ENCODE results near the gene LETM1. TPM values are rescaled to one million over a fixed set of nuclear protein-coding genes. Genes with fewer than 3 reads are reported as not detected.

Gene LETM1
- total RNA-seq, 1 donor from 2014 or later = 64.1 TPM

- intact Hi-C loops (cut with micrococcal nuclease) = no loop called here
These were observed 72.0 kb downstream of the LETM1 start for GRCh38 chr4:1783970-1784369.

DNA sequence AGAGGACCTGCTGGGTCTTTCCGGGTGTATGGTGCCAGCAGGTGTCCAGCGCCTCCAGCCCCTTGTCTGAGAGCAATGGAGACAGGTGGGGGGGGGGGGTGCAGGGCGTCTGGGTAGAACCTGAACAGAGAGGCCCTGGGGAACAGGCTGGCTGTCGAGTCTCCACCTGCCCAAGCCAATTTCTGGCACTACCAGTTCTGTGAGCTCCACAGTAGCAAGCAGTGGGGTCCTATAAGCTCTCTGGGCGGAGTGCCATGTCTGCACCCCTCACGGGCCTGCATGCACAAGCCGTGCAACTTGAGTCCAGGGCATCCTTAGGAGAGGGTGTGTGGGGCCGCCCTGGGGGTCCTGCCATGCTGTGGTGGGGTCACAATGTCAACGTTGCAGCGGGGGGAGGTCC is 72.9 kb downstream of the LETM1 start:
- intact Hi-C loops (cut with micrococcal nuclease) = no loop called here

DNA sequence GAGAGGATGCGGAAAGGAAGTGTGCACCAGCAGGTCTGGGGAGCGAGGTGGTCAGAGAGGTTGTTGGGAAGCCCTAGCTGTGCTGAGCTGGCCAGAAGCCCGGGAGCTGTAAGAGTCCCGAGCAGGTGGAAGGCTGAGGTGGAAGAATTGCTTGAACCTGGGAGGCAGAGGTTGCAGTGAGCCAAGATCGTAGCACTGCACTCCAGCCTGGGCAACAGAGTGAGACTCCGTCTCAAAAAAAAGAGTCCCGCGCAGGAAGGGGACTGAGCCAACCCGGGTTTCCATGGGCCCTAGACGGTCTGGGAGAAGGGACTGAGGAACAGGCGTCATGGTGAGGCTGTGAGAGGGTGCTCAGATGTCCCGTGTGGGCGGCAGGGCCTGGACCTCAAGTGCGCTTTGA is 75.5 kb downstream of the LETM1 start:
- intact Hi-C loops (cut with micrococcal nuclease) = no loop called here

DNA sequence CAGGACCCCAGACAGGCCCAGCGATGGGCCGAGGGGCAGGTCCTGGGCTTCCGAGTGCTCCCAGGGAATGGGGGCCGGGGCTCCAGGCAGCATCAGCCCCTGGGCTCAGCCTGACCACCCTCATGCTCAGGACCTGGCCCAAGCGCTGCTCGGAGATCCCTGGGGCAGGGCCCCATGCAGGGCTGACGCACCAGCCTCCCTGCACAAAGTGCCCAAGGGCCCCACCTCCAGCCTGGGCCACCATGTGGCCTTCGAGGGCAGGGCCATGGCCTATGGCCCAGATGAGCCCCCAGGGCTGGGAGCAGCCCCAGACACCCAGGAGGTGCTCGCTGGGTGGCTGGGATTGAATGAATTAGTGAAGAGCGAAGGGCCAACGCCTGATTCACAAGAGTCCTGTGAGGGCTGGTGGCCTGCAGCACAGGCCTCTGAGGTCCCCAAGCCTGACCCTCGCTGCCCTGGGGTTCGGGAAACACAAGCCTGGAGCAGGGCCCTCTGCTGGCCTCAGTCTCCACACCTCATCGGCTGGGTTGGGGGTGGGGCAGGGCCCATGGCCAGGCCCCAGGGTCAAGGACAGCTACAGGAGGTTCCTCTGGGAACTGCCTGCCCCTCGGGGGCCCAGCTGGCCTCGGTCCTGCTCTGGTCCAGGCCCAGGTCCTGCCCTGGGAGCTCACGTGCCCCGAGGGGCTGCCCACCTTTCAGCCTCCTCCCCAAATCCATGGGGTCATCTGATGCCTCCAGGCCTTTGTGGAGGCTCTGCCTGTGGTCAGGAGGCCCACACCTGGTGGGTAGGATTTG is 76.2 kb downstream of the LETM1 start:
- intact Hi-C loops (cut with micrococcal nuclease) = no loop called here

- intact Hi-C loops (cut with micrococcal nuclease) = no loop called here
These were observed 77.1 kb downstream of the LETM1 start for GRCh38 chr4:1778642-1779392.

GRCh38 chr4:1777822-1778641 is 77.9 kb downstream of the LETM1 start:
- intact Hi-C loops (cut with micrococcal nuclease) = no loop called here

DNA sequence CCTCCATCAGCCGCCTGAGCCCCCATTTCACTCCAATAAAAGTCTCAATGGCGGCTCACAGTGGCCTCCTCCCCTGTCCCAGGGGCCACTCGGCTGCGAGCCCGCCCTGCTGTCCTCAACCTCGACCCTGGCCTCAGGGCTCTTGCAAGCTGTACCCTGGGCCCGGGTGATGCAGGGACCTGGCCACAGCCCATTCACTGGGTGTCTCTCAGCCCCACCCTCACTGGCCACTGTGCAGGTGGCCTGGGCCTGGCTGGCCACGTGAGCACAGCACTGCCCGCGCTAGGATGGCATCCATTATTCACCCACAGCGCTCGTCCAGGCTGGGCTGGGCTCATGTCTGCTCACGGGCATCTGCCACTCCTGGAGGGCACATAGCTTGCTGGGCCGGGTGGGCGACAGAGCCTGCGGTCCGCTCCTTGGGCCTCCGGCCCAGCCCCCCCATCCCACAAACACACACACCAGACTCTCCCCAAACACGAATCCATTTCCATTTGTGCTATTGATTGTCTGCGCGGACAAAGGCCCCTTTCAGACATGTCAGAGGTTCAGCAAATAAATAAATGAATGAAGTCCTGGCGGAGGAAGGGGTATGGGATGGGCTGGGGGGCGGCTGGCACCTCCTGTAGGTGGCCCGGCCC is 79.3 kb downstream of the LETM1 start:
- intact Hi-C loops (cut with micrococcal nuclease) = no loop called here

DNA sequence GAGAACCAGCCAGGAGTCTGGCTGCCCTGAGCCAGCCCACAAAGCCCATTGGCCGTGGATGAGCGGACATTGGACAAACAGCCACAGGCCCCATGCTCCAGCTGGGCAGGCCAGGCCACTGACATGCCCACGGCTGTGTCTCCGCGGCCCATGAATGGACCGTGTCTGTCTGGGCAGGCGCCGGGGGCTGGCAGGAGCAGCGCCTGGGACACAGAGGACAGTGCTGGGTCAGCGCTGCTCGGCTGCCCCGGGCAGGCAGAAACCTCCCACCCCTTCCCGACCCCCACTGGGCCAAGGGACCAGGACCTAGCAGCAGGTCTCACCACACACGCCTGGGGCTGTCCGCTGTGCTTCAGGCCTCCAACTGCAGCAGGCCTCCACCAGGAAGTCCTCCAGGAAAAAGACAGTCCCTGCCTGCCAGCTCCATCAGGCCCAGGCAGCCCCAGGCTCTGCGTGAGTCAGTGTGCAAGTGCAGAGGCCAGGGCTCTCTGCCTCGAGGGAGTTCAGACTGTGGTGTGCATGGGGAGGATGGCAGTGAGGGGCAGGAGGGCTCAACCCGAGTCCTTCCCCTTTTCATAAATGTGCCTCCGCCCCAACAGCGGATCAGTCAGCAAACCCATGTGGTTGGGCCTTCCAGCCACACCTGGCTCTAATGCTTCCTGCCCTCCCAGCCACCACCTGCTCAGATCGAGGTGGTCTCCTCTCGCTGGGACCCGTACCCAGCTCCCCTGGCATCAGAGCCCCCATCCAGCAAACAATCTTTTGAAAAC is 80.0 kb downstream of the LETM1 start:
- intact Hi-C loops (cut with micrococcal nuclease) = no loop called here

DNA sequence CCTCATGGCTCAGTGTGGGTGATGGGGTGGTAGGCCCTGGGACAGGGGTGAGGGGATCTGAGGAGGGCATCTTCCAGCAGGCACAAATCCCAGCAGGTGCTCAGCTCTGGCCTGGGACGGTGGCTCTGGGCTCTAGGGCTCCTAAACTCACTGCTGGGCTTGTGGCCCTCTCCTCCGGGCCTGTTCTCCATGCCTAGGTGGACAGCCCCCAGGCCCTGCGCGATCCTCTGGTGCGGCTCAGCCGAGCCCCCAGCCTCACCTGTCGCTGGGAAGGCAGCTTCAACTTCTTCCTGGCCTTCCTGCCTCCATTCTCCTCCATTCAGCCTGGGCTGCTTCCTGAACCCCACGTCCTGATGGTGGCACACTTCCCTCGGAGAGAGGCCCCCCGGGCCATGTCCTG is 82.2 kb downstream of the LETM1 start:
- intact Hi-C loops (cut with micrococcal nuclease) = no loop called here

DNA sequence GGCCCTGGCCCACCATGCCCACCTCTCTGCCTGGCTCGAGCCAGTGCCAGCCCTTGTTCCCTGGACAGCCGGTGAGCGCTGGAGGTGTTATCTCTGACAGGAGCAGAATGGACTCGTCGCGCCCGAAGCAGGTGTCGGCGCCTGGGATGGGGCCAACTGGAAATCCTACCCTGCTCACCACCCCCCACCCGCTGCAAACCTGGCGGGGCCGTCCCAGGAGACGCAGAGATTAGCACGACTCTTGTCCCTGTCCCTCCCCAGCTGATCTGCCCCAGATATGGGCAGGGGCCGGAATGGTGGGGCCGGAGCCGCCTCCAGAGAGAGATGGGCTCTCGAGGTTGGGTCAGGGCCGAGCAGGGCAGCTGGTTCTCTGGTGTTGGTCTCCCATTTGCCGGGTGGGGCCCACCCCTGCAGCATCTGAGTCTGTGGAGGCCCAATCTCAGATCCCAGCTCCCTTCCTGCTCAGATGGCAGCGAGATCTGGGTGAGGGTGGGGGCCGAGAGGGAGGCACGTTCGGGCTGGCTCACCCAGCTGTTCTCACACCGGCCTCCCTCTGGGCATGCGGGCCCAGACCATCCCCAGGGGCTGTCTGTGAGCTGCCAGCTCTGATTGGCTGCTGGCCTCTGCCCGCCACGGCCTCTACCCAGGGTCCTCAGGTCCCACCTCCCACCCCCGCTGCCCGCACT is 83.0 kb downstream of the LETM1 start:
- intact Hi-C loops (cut with micrococcal nuclease) = no loop called here

- intact Hi-C loops (cut with micrococcal nuclease) = no loop called here
These were observed 84.2 kb downstream of the LETM1 start for GRCh38 chr4:1771555-1772305.

GRCh38 chr4:1770791-1771231 is 85.1 kb downstream of the LETM1 start:
- intact Hi-C loops (cut with micrococcal nuclease) = no loop called here

DNA sequence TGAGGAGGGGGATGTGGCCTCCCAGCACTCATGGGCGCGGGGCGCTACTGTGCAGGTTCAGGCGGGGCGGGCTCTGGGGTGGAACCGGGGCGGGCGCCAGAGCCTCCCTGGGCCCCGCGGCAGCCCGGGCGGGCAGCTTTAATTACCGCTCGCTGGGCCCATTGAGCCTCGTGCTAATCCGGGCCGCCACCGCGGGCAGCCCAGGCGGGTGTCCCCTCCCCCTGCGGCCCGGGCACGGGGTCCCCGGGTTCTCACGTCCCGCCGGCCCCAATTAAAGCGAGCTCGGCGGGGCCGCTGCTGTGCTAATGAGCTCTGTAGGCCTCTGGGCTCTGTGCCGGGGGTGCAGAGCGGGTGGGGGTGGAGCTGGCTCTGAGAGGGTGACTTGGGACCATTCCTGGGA is 85.7 kb downstream of the LETM1 start:
- intact Hi-C loops (cut with micrococcal nuclease) = no loop called here

- intact Hi-C loops (cut with micrococcal nuclease) = no loop called here
These were observed 86.3 kb downstream of the LETM1 start for GRCh38 chr4:1769692-1770091.

DNA sequence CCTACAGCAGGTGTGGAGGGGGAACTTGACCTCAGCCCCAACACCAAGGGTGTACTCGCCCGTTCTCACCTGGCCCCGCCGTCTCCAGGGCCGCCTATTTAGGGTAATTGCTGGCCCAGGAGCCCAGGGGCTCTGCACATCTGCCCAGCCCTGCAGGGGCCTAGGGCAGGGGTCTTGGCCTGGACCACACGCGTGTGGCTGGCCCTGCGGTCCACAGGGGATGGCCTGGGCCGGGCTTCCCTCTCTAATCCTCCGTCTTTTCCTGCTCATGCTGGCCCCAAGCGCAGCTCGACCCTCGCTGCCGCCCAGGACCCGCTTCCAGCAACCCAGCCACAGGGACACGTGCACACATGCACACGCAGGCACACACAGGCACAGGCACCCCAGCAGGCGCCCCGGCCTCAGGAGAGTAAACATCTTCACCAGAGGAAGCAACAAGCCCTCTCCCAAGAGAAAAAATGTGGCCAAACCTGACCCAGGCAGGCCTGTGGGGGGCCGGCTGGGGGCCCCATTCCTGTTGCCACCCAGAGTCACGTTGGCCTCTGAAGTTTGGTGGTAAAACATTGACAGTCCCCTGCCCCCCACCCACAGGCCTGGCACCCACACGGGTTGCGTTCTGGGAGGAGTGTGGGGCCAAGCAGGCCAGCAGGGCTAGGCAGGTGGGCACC is 87.5 kb downstream of the LETM1 start:
- intact Hi-C loops (cut with micrococcal nuclease) = no loop called here

DNA sequence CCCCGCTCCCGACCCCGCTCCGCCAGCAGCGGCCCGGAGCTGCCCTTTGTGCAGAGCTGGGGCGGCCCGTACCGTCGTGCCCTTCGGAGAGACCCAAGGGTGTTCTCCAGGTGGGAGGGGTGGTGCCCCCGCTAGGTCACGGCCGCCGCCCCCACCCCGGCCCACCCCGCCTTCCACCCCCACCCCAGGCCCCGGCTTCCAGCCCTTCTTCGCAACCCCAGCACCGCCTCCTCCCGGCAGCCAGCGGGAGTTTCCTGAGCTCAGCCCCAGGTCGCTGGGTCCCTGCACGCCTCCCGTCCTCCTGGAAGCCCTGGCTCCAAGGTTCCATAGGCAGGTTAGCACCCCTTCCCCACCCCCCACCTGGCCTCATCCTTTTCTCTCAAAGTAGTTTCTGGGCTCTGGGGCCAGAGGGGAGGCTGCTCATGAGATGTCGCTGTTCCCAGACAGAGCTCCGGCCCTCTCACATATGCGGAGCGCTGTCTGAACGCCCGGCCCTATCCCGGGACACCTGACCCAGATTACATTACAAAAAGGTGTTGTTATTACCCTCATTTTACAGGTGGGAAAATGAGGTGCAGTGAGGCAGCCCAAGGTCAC is 88.1 kb downstream of the LETM1 start:
- intact Hi-C loops (cut with micrococcal nuclease) = no loop called here

- intact Hi-C loops (cut with micrococcal nuclease) = no loop called here
These were observed 88.7 kb downstream of the LETM1 start for GRCh38 chr4:1767061-1767769.
